SK-N-SH treated with all-trans-retinoic acid at 6 μM for 48 hours (cell line): ENCODE data around the gene CAND2.
"Not testable (repeated sequence)": the region's sequence is repeated elsewhere in the genome, so short reads cannot be mapped to it uniquely, and the experiment has no call there.

Experiments used
- ATAC-seq: fragments of 200-7000 bp; cut with Tn5 transposase; 3 replicates; pipeline ENCODE4 v1.9.1; 2020; ENCODE audit warnings: mild to moderate bottlenecking, moderate library complexity
- ARNTL ChIP-seq: fragments of 450-650 bp; formaldehyde crosslinking; IDR thresholded peaks from 2 replicates; pipeline ENCODE4 v1.5.0; 2020; ENCODE audit warnings: low read depth, mild to moderate bottlenecking, moderate library complexity, borderline replicate concordance
- BACH2 ChIP-seq: fragments of 250-450 bp; sonication (Bioruptor Pico); IDR thresholded peaks from 2 replicates; pipeline ENCODE4 v1.9.0; 2021; ENCODE audit warnings: mild to moderate bottlenecking, borderline replicate concordance
- CSDC2 ChIP-seq: fragments of 250-450 bp; sonication (Bioruptor Pico); IDR thresholded peaks from 2 replicates; pipeline ENCODE4 v1.5.0; 2020; ENCODE audit warnings: mild to moderate bottlenecking, moderate library complexity
- ESRRG ChIP-seq: fragments of 250-450 bp; sonication (Bioruptor Pico); IDR thresholded peaks from 2 replicates; pipeline ENCODE4 v1.6.1; 2021; ENCODE audit warnings: mild to moderate bottlenecking
- GLIS3 ChIP-seq: fragments of 250-450 bp; sonication (Bioruptor Pico); IDR thresholded peaks from 2 replicates; pipeline ENCODE4 v1.5.0; 2020; ENCODE audit warnings: mild to moderate bottlenecking, moderate library complexity
- OSR1 ChIP-seq: fragments of 250-450 bp; sonication (Bioruptor Pico); IDR thresholded peaks from 2 replicates; pipeline ENCODE4 v1.8.0; 2022; ENCODE audit warnings: moderate library complexity, mild to moderate bottlenecking, inconsistent platforms
- PPARA ChIP-seq: fragments of 250-450 bp; sonication (Bioruptor Pico); IDR thresholded peaks from 2 replicates; pipeline ENCODE4 v1.5.0; 2020; ENCODE audit warnings: mild to moderate bottlenecking, borderline replicate concordance
- SNAI2 ChIP-seq: fragments of 250-450 bp; sonication (Bioruptor Pico); IDR thresholded peaks from 2 replicates; pipeline ENCODE4 v1.5.0; 2020; ENCODE audit warnings: mild to moderate bottlenecking, moderate library complexity
- TCF4 ChIP-seq: fragments of 250-450 bp; sonication (Bioruptor Pico); IDR thresholded peaks from 2 replicates; pipeline ENCODE4 v1.8.0; 2021; ENCODE audit warnings: mild to moderate bottlenecking, moderate library complexity, borderline replicate concordance
- TOX ChIP-seq: fragments of 250-450 bp; sonication (Bioruptor Pico); IDR thresholded peaks from 2 replicates; pipeline ENCODE4 v1.8.0; 2021; ENCODE audit warnings: mild to moderate bottlenecking, moderate library complexity, borderline replicate concordance
- ZC3H10 ChIP-seq: fragments of 250-450 bp; sonication (Bioruptor Pico); IDR thresholded peaks from 2 replicates; pipeline ENCODE4 v1.5.1; 2021; ENCODE audit warnings: mild to moderate bottlenecking, moderate library complexity
- ZFP3 ChIP-seq: fragments of 250-450 bp; sonication (Bioruptor Pico); IDR thresholded peaks from 2 replicates; pipeline ENCODE4 v1.5.0; 2020; ENCODE audit warnings: mild to moderate bottlenecking, moderate library complexity
- ZFP30 ChIP-seq: fragments of 450-650 bp; formaldehyde crosslinking; IDR thresholded peaks from 2 replicates; pipeline ENCODE4 v1.5.0; 2022; ENCODE audit warnings: mild to moderate bottlenecking, moderate library complexity
- ZNF565 ChIP-seq: fragments of 450-650 bp; formaldehyde crosslinking; conservative IDR thresholded peaks from 2 replicates; pipeline ENCODE4 v1.5.0; 2020; ENCODE audit warnings: low read depth, mild to moderate bottlenecking, moderate library complexity
- ZNF70 ChIP-seq: fragments of 450-650 bp; formaldehyde crosslinking; IDR thresholded peaks from 2 replicates; pipeline ENCODE4 v1.5.0; 2020; ENCODE audit warnings: mild to moderate bottlenecking, moderate library complexity
- ZNF8 ChIP-seq: fragments of 450-650 bp; formaldehyde crosslinking; IDR thresholded peaks from 2 replicates; pipeline ENCODE4 v1.5.0; 2020; ENCODE audit warnings: mild to moderate bottlenecking, moderate library complexity
- TF ChIP-seq, protein P1 (sequence below): fragments of 250-450 bp; sonication (Bioruptor Pico); IDR thresholded peaks from 2 replicates; pipeline ENCODE4 v1.8.0; 2021; ENCODE audit warnings: low read depth, mild to moderate bottlenecking, moderate library complexity, borderline replicate concordance
- TF ChIP-seq, protein P2 (sequence below): fragments of 250-450 bp; sonication (Bioruptor Pico); IDR thresholded peaks from 2 replicates; pipeline ENCODE4 v1.5.0; 2020; ENCODE audit warnings: mild to moderate bottlenecking, moderate library complexity
- TF ChIP-seq, protein P3 (sequence below): fragments of 250-450 bp; sonication (Bioruptor Pico); IDR thresholded peaks from 2 replicates; pipeline ENCODE4 v1.8.0; 2020; ENCODE audit warnings: mild to moderate bottlenecking, moderate library complexity, borderline replicate concordance
- TF ChIP-seq, protein P4 (sequence below): fragments of 250-450 bp; sonication (Bioruptor Pico); IDR thresholded peaks from 2 replicates; pipeline ENCODE4 v1.5.1; 2021; ENCODE audit warnings: mild to moderate bottlenecking, moderate library complexity
- TF ChIP-seq, protein P5 (sequence below): fragments of 250-450 bp; sonication (Bioruptor Pico); IDR thresholded peaks from 2 replicates; pipeline ENCODE4 v1.5.1; 2020; ENCODE audit warnings: low read depth, mild to moderate bottlenecking, moderate library complexity

Gene CAND2

DNA sequence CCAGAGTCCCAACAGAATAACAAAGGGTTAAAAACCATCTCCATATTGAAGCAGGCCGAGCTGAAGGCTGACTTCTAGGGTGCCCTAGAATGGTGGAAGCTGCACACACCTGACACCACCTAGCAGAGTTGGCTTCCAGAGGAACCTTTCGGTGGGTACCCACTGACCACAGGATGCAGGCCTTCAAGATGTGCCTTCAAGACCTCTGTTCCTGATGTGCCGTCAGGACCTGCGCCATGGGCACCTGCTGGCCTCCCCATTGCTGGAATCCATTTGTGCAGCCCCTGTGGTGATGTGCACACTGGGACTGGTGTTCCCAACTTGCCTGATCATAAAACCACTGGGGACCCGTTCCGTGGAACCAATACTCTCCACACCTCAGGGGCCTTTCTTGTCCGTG is 80.6 kb downstream of the CAND2 start:
- TF ChIP-seq CSDC2, result no peak

DNA sequence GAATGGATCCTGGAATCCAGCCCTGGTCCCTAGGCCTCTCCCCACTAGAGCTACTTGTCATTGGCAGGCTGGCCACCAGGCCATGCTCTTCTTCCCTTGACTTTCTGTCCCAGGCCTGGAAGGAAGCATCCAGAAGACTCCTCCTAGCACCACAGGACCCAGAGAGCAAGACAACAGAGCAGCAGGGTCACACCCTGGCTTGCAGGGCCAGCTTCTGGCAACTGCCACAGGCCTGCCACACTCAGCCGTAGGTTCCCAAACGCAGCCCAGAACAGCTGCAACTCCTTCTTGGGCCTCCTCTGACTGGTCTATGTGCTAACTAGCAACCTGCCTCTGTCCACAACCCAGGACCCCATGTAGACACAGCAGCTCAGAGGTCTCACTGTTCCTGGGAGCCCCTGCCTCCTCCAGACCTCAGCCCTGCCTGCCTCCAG is 81.7 kb downstream of the CAND2 start:
- TF ChIP-seq, protein P1, sequence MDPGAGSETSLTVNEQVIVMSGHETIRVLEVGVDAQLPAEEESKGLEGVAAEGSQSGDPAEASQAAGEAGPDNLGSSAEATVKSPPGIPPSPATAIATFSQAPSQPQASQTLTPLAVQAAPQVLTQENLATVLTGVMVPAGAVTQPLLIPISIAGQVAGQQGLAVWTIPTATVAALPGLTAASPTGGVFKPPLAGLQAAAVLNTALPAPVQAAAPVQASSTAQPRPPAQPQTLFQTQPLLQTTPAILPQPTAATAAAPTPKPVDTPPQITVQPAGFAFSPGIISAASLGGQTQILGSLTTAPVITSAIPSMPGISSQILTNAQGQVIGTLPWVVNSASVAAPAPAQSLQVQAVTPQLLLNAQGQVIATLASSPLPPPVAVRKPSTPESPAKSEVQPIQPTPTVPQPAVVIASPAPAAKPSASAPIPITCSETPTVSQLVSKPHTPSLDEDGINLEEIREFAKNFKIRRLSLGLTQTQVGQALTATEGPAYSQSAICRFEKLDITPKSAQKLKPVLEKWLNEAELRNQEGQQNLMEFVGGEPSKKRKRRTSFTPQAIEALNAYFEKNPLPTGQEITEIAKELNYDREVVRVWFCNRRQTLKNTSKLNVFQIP (CRISPR knock-in tag), result no peak
- TF ChIP-seq ZC3H10 (CRISPR knock-in tag) (no peak), SNAI2 (CRISPR knock-in tag) (no peak), ZFP3 (no peak), ZFP30 (CRISPR knock-in tag) (no peak), ZNF565 (CRISPR knock-in tag) (no peak), PPARA (CRISPR knock-in tag) (no peak), ZNF8 (CRISPR knock-in tag) (no peak), GLIS3 (no peak), TOX (CRISPR knock-in tag) (no peak), ESRRG (CRISPR knock-in tag) (no peak), OSR1 (no peak), ZNF70 (CRISPR knock-in tag) (no peak)
- TF ChIP-seq, protein P2, sequence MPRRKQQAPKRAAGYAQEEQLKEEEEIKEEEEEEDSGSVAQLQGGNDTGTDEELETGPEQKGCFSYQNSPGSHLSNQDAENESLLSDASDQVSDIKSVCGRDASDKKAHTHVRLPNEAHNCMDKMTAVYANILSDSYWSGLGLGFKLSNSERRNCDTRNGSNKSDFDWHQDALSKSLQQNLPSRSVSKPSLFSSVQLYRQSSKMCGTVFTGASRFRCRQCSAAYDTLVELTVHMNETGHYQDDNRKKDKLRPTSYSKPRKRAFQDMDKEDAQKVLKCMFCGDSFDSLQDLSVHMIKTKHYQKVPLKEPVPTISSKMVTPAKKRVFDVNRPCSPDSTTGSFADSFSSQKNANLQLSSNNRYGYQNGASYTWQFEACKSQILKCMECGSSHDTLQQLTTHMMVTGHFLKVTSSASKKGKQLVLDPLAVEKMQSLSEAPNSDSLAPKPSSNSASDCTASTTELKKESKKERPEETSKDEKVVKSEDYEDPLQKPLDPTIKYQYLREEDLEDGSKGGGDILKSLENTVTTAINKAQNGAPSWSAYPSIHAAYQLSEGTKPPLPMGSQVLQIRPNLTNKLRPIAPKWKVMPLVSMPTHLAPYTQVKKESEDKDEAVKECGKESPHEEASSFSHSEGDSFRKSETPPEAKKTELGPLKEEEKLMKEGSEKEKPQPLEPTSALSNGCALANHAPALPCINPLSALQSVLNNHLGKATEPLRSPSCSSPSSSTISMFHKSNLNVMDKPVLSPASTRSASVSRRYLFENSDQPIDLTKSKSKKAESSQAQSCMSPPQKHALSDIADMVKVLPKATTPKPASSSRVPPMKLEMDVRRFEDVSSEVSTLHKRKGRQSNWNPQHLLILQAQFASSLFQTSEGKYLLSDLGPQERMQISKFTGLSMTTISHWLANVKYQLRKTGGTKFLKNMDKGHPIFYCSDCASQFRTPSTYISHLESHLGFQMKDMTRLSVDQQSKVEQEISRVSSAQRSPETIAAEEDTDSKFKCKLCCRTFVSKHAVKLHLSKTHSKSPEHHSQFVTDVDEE (CRISPR knock-in tag), result no peak
- TF ChIP-seq, protein P3, sequence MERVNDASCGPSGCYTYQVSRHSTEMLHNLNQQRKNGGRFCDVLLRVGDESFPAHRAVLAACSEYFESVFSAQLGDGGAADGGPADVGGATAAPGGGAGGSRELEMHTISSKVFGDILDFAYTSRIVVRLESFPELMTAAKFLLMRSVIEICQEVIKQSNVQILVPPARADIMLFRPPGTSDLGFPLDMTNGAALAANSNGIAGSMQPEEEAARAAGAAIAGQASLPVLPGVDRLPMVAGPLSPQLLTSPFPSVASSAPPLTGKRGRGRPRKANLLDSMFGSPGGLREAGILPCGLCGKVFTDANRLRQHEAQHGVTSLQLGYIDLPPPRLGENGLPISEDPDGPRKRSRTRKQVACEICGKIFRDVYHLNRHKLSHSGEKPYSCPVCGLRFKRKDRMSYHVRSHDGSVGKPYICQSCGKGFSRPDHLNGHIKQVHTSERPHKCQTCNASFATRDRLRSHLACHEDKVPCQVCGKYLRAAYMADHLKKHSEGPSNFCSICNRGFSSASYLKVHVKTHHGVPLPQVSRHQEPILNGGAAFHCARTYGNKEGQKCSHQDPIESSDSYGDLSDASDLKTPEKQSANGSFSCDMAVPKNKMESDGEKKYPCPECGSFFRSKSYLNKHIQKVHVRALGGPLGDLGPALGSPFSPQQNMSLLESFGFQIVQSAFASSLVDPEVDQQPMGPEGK (CRISPR knock-in tag), result no peak
- ATAC-seq, result no peak

More for the DNA sequence above, 80.6 kb downstream of the CAND2 start:
- ATAC-seq, result no peak

DNA sequence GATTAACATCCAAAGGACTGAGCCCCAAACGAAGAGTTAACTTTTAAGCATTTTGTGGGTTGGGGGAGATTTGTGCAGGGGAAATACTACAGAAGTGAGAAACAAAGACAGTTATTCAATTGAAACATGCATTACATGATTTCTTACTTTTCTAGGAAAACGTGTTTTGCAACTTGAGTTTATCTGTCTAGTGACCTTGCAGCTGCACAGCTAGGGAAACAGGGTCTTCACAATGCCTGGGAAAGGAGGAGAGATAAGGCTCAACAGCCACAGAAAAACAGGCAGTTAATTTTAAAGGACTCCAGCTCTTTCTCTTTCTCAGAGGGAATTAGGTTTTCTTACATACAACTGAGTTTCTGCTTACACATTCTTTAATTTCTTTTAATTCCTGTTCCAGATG is 82.3 kb downstream of the CAND2 start:
- not testable (repeated sequence) for ATAC-seq

DNA sequence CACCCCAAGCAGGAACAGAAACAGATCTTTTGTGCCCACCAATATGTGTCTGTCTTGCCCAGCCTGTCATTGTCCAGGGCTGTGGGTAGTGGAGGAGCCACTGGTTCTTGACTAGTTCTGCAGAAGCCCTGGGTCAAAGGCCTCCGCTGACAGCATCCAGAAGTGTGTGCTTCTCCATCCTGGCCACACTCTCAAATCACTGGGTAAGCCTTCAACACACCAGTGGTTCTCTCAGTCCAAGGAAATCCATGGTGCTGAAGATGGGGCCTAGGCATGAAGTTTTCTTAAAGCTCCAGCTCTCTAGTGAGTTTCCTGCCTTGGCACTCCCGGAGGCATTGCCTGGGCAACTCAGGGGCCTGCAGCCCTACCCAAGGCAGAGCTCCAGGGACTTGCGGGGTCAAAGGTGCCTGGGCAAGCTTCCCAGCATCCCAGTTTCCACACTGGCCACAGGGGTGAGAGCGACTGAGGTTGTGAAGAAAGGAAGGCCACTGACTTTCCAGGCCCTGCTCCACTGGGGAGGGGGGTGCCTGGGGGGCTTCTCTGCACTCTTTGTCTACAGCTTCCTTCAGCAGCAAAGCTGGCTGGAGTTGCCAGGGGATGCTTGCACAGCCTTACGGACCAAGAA is 82.8 kb downstream of the CAND2 start:
- TF ChIP-seq, protein P4, sequence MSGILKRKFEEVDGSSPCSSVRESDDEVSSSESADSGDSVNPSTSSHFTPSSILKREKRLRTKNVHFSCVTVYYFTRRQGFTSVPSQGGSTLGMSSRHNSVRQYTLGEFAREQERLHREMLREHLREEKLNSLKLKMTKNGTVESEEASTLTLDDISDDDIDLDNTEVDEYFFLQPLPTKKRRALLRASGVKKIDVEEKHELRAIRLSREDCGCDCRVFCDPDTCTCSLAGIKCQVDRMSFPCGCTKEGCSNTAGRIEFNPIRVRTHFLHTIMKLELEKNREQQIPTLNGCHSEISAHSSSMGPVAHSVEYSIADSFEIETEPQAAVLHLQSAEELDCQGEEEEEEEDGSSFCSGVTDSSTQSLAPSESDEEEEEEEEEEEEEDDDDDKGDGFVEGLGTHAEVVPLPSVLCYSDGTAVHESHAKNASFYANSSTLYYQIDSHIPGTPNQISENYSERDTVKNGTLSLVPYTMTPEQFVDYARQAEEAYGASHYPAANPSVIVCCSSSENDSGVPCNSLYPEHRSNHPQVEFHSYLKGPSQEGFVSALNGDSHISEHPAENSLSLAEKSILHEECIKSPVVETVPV, result no peak
- no peak for TF ChIP-seq TCF4
- no peak for TF ChIP-seq ESRRG (CRISPR knock-in tag)
- TF ChIP-seq ARNTL (CRISPR knock-in tag), result no peak
- no peak for TF ChIP-seq BACH2 (CRISPR knock-in tag)
- TF ChIP-seq, protein P5, sequence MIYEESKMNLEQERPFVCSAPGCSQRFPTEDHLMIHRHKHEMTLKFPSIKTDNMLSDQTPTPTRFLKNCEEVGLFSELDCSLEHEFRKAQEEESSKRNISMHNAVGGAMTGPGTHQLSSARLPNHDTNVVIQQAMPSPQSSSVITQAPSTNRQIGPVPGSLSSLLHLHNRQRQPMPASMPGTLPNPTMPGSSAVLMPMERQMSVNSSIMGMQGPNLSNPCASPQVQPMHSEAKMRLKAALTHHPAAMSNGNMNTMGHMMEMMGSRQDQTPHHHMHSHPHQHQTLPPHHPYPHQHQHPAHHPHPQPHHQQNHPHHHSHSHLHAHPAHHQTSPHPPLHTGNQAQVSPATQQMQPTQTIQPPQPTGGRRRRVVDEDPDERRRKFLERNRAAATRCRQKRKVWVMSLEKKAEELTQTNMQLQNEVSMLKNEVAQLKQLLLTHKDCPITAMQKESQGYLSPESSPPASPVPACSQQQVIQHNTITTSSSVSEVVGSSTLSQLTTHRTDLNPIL (CRISPR knock-in tag), result no peak
- TF ChIP-seq, protein P3 (CRISPR knock-in tag), result no peak
- TF ChIP-seq ZNF70 (CRISPR knock-in tag), result no peak
- TF ChIP-seq CSDC2, result no peak
- TF ChIP-seq PPARA (CRISPR knock-in tag), result no peak
- TF ChIP-seq SNAI2 (CRISPR knock-in tag), result no peak
- TF ChIP-seq, protein P1 (CRISPR knock-in tag), result no peak
- ATAC-seq, result no peak

DNA sequence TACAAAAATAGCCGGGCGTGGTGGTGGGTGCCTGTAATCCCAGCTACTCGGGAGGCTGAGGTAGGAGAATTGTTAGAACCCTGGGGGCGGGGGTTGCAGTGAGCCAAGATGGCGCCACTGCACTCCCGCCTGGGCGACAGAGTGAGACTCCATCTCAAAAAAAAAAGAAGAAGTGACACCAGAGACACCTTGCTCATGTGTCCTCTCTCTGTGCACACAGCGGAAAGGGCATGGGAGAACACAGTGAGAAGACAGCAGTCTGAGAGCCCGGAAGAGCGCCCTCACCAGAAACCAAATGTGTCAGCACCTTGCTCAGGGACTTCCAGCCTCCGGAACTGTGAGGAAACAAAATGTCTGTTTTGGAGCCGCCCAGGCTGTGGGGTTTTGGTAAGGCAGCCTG is 85.4 kb downstream of the CAND2 start:
- ATAC-seq, result not testable (repeated sequence)
